ENCODE data around the gene CHST9. TPM values are rescaled to one million over a fixed set of nuclear protein-coding genes. Genes with fewer than 3 reads are reported as not detected.

CHST9 gene
- total and polyA plus RNA-seq, 2 donors (not counting 3 experiments of a cell fraction or from before 2014, with no cell fraction given): not detected

DNA sequence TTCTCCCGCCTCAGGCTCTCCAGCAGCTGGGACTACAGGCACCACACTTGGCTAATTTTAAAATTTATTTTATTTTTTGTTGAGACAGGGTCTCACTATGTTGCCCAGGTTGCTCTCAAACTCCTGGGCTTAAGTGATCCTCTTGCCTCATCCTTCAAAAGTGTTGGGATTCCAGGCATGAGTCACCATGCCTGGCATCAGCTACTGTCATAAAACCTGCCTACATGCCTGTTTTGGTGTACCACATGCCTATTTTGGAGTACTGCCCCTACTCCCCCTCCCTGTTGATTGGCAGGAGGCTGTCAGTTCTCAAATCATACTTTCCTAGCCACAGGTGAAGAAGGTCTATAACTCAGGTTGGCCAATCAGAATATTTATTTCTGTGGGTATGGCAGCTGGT lies 64.0 kb downstream of the CHST9 start:
- ChIA-PET POLR2A (no interaction called here), CTCF (no interaction called here)
- DNase-seq (ENCODE audit: low read depth, low spot score): no peak
- Histone ChIP-seq H2AFZ (ENCODE audit: low read depth, low read length) (no peak overlapping the region), H3K27me3 (ENCODE audit: control insufficient read depth in 2 of 2, insufficient read depth in 2 of 2, low read length in 2 of 2) (no peaks in the 10 kb centered on the region), H3K4me3 (replicated peaks in 1 of 3; ENCODE audit: insufficient read depth in 1 of 3, low read depth in 1 of 3, low read length in 3 of 3) (no peak overlapping the region), H3K9me3 (replicated peaks; ENCODE audit: control insufficient read depth, insufficient read depth, low read length) (peaks cover 3% of the 10 kb centered on the region), H3K4me2 (ENCODE audit: insufficient read depth, low read length) (no peak overlapping the region), H3K4me1 (ENCODE audit: control insufficient read depth, extremely low read depth, insufficient read depth, low read length) (no peaks in the 10 kb centered on the region), H3K9me1 (replicated peaks; ENCODE audit: control insufficient read depth, extremely low read depth, insufficient read depth, low read length) (no peaks in the 10 kb centered on the region), H3K9ac (replicated peaks; ENCODE audit: extremely low read depth, insufficient read depth, low read length) (no peak overlapping the region), H3K27ac (ENCODE audit: insufficient read depth, low read depth, low read length) (no peak overlapping the region), H3K79me2 (ENCODE audit: control insufficient read depth, insufficient read depth, low read length) (no peaks in the 10 kb centered on the region), H3K36me3 (ENCODE audit: control insufficient read depth in 2 of 2, extremely low read depth in 1 of 2, insufficient read depth in 2 of 2, low read length in 2 of 2) (no peaks in the 10 kb centered on the region), H4K20me1 (replicated peaks; ENCODE audit: control insufficient read depth, extremely low read depth, insufficient read depth, low read length) (no peaks in the 10 kb centered on the region)
- intact Hi-C loops (cut with micrococcal nuclease) (no loop called here), dilution Hi-C loops (cut with MboI; ENCODE audit: extremely low pct_ligation_motif_present, low sequenced_read_pairs) (no loop called here)
- TF ChIP-seq FOS (IDR thresholded peaks at IDR 0.05; ENCODE audit: borderline replicate concordance, insufficient read depth, low read length) (no peak), MAX (IDR thresholded peaks at IDR 0.05; ENCODE audit: insufficient read depth, insufficient read length) (no peak), GATA2 (IDR thresholded peaks at IDR 0.05; ENCODE audit: insufficient read depth, insufficient read length, low read depth, low read length) (no peak), MYC (IDR thresholded peaks at IDR 0.05; ENCODE audit: low read depth, low read length) (no peak), CTCF (IDR thresholded peaks at IDR 0.05; ENCODE audit: extremely low read depth in 1 of 2, insufficient read depth in 1 of 2, low read depth in 1 of 2, low read length in 2 of 2) (no peak), POLR2A (IDR thresholded peaks at IDR 0.05; ENCODE audit: low read depth, low read length) (no peak), POLR2AphosphoS5 (IDR thresholded peaks at IDR 0.05; ENCODE audit: insufficient read depth, low read depth, low read length) (no peak), JUN (IDR thresholded peaks at IDR 0.05; ENCODE audit: borderline replicate concordance, insufficient read depth, insufficient read length, low read depth) (no peak), EZH2 (IDR thresholded peaks at IDR 0.05; ENCODE audit: borderline replicate concordance, low read depth, low read length, severe bottlenecking) (no peak)
- no peak for FAIRE-seq
- no TSS peak for BruUV-seq (replicated peaks)

Data from endothelial cell of umbilical vein (primary cell).